Measurements from ENCODE around the gene GALNTL6.

DNA sequence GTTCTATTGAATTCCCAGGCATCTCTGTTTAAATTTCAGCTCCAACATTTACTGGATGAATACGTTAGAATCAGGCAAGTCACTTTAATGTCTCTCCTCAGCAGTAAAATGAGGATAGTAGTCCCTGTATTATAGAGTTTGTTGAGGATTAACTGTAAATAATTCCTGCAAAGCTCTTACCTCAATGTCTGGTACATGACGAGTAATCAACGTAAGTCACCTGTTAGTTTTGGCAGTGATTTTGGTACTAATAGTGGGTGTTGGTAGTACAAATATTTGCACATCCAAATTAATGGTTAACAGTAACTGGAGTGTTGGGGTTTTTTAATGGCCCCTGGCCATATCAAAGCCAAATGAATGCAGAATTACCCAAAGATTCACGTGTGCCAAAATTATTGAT, 1165.6 kb downstream of the GALNTL6 start:
- TF ChIP-seq EZH2 (IDR thresholded peaks at IDR 0.05; ENCODE audit: insufficient read depth, poor library complexity, severe bottlenecking) = no peak
- TF ChIP-seq EZH2phosphoT487 (IDR thresholded peaks at IDR 0.05; ENCODE audit: insufficient read depth, low read depth) = no peak
